ENCODE measurements around the gene THG1L.
"Not testable (repeated sequence)": the region's sequence is repeated elsewhere in the genome, so short reads cannot be mapped to it uniquely, and the experiment has no call there.

The THG1L gene

DNA sequence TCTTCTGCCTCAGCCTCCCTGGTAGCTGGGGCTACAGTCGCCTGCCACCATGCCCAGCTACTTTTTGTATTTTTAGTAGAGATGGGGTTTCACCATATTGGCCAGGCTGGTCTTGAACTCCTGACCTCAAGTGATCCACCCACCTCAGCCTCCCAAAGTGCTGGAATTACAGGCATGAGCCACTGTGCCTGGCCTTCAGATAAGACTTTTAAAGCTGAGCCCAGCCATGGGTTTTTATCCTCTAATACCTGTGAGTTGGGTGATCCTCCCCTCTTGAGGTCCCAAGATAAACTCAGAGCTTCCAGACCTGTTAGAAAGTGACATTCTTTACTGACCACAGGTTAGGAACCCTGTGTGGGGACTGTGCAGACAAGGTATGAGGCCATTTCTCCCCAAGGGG is 3.4 kb upstream of the THG1L start:
- DNase-seq (ENCODE audit: low read depth): not testable (repeated sequence)

DNA sequence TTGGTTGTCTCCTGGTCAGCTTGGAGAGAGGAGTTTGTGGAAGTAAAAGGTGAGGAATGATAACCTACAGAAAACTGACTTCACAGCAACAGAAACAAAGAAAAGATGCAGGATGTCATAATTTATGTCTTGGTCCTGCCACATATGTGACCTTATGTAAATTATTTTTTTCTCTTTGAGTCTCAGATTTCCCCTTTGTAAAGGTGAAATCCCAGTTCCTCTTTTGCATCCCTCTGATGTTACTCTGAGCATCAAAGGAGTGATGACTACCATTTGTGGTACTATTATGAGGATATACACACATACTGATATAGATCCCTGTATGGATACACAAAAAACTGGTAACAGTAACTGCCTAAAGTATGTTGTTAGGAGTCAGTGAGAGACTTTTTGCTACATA is 1.4 kb upstream of the THG1L start:
- no peak for DNase-seq (ENCODE audit: low read depth)

DNA sequence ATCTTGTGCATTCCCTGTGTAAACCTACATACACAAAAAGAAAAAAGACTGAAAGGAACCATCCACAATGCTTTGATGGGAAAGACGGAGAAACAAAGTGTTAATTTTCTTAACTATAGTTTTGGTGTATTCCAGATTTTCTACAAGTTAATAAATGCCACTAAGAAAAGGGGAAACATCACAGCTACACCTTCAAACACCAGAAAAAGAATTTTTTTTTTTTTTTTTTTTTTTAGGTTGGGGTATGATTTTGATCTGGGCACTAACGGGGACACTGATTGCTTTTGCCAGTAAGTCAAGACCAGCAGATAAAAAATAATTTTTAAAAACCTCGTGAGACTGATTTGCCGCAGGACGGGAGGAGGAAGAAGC is 334 bp upstream of the THG1L start:
- DNase-seq (ENCODE audit: low read depth): no peak

DNA sequence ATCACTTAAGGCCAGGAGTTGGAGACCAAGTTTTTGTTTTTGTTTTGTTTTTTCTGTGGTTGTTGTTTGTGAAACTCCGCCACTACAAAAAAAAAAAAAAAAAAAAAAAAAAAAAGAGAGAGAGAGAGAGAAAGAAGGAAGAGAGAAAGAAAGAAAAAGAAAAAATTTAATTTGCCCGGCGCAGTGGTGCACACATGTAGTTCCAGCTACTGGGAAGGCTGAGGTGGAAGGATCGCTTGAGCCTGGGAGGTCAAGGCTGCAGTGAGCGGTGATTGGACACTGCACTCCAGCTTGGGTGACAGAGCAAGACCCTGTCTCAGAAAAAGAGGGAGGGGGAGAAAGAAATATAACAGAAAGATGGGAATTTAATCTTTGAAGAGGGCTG is 902 bp downstream of the THG1L start:
- DNase-seq (ENCODE audit: low read depth): no peak

DNA sequence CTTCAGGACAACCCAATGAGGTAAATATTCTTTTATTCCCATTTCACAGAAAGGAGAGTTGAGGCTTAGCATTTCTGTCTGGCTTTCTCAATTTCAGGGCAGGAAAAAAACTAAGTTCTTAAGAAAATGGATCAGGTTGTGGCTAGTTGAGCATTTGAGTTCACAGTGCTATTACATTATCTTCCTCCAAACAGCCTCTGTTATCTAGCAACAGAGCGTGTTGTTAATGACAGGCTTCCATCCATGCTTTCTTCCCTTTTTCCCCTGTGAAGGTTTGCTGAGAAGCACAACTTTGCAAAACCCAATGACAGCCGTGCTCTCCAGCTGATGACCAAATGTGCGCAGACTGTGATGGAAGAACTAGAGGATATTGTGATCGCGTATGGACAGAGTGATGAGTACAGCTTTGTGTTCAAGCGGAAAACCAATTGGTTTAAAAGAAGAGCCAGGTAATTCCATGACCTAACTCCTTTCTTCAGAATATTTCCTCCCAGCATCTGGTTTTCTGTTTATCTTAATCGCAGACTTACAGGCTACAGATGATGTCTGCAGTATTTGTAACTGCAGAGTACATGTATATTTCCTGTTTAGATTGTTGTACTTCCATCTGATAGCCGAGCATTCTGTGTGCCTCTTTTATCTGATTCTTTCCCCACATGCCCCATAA is 1.5 kb downstream of the THG1L start:
- DNase-seq (ENCODE audit: low read depth): no peak

DNA sequence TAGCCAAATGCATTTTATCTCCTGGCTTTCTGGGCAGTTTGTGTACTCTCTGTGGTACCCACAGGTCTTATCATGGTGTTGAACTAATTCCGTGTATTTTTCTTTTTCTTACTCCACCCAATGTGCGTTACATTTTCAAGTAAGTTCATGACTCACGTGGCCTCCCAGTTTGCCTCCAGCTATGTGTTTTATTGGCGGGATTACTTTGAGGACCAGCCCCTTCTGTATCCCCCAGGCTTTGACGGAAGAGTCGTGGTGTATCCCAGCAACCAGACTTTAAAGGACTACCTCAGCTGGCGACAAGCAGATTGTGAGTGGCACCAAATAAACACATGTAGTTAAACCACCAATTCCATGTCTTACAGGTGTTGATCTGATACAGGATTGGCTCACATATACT is 3.2 kb downstream of the THG1L start:
- DNase-seq (ENCODE audit: low read depth): no peak

DNA sequence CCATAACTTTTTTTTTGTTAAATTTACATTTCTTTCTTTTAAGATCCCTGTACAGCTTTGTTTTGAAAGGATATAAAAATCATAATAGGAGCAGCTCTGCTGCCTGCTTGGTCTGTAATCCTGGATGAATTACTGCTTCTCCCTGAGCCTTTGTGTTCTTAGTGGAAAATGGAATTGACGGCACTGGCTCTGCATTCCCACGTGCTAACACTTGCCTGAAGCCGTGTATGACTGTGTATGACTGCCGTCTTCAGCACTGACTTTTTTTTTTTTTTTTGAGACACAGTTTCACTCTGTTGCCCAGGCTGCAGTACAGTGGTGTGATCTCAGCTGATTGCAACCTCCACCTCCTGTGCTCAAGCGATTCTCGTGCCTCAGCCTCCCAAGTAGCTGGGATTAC is 4.8 kb downstream of the THG1L start:
- DNase-seq (ENCODE audit: low read depth): no peak

DNA sequence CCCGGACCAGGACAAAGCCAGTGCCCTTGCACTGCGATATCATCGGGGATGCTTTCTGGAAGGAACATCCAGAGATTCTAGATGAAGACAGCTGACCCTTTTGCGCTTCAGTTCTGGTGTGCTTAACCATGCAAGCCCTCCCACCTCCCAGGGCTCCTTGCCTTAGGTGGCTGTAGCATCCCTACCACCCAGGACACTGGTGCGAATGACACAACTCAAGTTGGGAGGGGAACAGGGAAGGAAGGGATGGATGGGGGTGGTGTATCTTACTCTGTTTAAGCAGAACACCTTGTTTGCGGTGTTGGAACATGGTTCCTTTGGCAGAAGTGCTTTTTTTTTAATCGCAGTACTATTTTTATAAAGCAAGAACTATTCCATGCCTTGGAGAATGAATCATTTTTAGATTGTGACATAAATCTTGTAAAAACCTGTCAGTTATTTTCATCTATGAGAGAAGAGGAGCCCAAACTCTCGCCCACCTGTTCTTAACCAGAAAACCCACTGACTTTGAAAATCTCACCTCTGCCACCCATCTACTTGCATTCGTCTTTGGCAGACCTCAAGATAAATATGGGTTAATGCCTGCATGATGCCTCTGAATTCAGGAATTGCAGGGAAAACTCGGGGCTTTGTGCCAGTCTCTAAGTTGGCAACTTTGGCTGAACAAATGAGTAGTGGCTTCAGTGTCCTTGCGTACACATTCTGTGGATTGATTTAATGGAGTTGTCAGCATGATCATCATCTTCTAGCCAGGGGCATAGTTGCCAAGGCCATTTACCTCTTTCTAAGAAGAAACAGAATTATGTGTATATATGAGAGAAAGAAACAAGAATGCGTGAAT is 8.4 kb downstream of the THG1L start:
- no peak for DNase-seq (ENCODE audit: low read depth)

DNA sequence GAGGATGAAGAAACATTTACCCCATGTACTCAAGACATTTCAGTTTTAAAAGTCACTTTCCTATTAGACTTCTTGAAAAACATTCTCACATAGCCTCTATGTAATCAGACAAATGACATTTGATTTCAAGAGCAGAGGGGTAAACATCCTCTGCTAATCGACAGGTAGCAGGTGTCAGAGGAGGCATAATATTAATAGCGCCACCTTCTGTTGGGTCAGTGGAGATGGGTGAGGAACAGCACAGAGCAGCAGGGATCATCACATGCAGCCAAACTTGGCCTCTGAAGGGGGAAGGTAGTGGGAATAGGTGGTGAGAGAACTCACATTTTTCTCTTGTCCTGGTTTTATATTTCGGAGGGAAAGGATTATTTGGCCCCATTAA is 9.0 kb downstream of the THG1L start:
- DNase-seq (ENCODE audit: low read depth): no peak

DNA sequence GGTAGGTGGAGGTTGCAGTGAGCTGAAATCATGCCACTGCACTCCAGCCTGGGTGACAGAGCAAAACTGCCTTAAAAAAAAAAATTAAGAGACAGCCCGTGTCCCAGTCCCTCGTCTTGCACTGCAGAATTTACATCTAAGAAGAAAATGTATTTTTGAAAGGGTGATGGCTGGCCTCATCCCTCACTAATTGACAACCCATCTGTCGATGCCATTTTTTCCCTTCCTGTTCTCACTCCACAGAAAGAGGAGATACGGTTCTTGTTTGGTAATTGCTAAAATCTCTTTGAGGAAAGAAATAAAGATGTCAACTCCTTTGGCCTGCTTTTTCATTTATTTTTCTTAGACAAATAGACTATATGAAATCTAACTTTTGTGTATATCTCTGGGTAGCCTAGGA is 9.9 kb downstream of the THG1L start:
- DNase-seq (ENCODE audit: low read depth): no peak

DNA sequence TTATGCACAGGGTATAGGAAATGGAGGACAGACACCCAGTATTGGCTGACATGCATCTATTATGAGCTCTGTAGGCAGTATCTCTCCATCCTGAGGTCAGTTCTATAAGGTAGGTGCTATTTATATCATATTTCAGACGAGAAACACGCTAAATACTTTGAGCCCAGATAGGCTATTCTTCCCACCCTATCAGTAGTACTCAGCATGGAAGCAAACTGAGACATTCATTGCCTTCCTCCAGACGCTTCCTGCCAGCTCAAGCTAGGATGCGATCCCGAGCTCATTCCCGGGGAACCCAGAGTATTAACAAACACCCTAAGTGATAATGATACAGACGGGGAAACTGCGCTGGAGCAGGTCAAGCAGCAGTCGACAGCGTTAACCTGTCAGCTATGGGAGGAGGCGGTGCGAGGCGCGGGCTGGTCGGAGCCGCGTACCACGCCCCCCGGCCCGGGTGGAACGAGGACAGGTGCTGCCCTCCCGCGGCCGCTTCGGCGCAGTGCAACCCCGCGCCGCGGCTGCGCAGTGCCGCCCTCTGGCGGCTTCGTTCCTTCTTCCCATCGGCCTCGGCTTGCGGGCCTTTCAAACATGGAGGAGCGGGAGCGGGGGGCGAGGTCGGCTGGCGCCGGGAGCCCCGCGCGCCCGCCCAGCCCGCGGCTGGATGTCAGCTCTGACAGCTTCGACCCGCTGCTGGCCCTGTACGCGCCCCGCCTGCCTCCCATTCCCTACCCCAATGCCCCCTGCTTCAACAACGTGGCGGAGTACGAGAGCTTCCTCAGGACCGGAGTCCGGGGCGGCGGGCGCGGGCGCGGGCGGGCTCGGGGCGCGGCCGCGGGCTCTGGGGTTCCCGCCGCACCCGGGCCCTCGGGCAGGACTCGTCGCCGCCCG is 12.2 kb downstream of the THG1L start, which contains the start of gene LSM11:
LSM11 (plus strand) TSS at position 550 of the 888 bp plus-strand sequence; CDS start at position 589, 39 bp downstream.
- DNase-seq (ENCODE audit: low read depth): peak; percentile 77

DNA sequence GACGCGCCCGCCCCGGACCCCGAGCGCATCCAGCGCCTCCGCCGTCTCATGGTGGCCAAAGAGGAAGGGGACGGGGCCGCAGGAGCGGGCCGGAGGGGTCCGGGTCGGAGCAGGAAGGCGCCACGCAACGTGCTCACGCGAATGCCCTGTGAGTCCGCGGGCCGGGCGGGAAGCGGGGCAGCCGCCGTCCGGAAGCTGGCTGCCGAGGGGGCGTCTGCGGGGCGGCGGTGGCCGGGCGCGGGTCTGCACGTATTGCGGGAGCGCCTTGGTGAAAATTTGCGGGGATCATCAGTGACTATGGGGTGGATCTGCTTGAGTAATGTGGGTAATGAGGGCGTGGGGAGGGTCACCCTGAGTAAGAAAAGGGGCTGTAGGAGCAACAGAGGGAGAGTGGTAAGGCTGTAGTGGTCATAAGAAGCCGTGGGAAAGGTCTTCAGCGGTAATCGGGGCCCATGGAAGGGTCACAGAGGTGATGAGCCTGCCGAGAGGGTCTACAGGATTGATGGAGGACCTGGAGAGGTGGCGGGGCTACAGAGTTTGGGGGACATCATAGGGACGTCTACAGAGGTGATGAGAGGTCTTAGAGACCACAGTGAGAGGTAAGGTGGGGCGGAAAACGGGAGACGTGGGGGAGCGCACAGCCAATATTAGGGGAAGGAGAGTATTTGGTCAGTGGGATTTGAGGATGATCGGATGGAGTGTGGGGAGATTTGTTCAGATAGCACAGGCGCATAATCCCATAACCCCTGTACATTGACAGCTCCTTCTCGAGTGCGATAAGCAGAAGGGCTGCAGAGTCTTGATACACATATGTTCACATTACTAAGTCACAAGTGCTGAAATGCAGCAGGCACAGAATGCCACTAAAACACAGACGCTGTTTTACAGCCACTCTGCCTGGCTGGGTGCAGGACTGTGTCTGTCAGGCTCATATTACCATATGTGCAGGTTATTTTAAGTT is 13.1 kb downstream of the THG1L start:
- no peak for DNase-seq (ENCODE audit: low read depth)

DNA sequence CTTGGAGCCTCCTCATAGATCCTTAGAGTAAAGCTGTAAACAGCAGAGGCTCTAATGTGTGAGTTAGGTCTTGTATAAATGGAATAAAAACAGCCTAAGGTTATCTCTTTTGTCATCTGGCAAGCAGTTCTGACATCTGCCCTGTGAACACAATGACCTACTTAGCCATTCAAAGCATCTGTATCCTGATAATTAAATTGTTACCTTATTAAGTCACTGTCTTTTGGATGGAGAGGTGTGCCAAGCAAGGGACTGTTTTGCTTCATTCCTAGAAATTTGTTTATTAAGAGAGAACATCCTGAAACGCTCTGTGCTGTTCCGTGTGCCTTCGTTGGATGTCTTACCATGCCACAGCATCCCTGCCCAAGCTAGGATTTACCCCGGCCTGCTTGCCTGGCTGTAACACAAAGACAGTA is 13.8 kb downstream of the THG1L start:
- no peak for DNase-seq (ENCODE audit: low read depth)

DNA sequence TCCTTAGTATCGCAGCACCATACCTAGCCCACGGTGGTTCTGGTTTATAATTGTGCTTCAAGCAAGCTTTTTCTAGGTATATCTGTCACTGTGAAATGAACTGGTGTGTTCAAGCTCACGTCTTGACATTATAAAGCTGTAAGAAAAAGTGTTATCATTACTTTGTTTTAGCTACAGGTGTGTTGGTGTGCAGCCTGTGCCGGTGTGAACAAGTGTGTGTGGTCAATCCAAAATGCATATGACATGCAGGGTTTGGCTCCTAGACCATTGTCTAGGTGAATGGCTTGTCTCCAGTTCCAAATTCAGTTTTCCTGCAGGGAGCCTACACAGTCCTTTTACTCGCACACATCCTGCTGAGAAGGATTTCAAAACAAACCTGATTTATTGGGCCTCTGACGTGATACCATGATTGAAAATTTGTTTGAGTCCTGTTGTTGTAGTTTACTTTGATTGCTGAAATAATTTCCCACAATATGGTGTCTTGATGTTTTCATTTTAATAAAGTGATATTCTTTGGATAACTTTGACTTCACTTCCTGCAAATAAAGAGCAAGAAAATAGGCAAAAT is 16.0 kb downstream of the THG1L start:
- no peak for DNase-seq (ENCODE audit: low read depth)

DNA sequence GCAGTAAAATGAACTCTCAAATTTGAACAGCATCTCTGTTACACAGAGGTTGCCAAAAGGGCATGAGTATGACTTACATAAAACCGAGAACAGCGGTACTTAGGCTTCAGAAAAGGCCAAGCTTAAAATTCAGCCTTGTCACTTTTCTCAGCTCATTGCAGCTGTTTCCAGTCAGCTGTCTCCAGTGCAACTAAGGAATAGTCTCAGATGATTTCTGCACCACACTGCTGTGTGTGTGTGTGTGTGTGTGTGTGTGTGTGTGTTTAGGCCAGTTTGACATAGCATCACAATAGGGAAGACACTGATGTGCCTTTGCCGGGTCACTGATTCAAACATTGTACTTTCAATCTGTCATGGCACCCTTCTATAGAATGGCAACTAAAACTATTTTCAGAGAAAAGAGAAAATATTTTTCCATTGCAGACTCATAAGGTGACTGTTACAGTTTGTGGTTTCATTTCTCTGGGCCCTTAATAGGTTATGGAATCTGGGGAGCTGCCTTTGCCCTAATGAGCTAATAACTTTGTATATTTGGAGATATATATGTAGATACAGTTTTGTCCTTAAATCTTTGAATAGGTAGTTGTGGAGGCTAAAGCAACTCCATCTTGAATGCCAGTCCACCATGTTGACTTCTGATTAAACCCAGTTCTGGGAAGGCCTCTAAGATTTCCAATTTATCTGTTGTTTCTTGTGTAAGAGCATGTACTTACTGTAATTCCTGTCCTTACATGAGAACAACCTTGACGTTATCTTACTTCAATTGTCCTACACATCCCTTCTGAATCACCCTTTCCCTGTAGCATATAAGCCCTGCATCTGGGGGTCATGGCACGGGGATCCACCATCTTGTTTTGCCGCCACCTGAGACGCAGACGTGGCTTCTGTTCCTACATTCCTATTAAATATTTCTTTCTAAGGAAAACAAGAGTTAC is 16.8 kb downstream of the THG1L start:
- peak; percentile 54 for DNase-seq (ENCODE audit: low read depth)

DNA sequence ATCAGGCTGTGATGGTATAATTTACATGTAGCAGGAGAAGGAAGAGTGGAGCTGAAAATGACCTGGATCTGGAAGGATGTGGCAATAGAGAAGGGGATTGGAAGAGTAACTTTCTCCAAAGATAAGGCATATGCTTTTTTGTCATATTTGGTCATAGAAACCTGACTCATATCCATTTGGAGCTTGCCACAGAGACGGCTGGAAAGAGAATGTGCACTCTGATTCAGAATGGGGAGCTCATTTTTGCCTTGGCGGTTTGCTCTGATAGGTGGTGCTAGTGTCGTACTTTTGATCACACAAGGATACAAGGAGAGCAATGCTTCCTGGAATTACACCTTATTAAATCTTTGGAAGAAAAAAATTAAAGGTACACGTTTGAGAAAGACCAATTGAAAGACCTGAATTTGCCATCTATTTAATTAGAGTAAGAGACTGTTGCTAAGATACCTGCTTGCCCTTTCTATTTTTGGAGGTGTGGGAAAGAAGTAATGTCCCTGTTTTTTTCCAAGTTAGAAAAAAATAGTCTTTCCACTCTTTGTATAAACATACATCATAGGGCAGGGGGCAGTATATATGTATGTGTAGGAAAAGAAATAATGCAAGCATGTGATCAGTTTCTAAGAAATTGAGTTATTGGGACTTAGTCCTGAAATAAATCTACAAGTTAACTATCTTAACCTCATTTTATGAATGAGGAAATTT is 17.7 kb downstream of the THG1L start:
- DNase-seq (ENCODE audit: low read depth): peak; percentile 91

DNA sequence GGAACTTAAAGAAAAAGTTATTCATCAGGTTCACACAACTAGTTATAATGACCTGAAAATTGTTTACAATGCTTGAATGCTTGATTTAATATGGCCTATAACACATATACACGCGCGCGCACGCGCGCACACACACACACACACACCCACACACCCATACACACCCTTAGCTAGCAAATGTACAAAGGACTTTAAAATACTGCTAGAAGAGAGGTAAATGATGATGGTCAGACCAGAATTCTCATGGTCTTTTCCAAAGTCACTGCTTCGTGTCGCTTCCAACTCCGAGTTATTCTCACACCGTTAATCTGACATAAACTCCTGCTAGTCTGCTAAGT is 18.2 kb downstream of the THG1L start:
- DNase-seq (ENCODE audit: low read depth): no peak

DNA sequence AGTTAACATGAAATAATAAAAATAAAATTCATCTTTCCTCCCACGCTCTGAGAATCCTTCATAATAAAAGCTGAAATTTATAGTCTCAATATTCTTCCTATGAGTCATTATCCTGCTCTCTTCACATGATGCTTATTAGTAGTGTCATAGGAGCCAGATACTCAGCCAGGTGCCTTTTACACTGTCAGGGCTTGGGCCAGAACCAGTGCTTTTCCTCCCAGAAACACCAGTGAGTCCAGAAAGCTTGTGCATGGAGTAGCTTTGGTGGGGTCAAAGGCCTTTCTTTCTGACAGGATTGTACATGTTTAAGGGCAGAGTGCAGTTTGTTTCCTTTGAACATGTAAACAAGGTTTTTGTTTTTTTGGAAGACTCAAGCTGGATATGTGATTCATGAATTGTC is 19.1 kb downstream of the THG1L start:
- peak; percentile 74 for DNase-seq (ENCODE audit: low read depth)

DNA sequence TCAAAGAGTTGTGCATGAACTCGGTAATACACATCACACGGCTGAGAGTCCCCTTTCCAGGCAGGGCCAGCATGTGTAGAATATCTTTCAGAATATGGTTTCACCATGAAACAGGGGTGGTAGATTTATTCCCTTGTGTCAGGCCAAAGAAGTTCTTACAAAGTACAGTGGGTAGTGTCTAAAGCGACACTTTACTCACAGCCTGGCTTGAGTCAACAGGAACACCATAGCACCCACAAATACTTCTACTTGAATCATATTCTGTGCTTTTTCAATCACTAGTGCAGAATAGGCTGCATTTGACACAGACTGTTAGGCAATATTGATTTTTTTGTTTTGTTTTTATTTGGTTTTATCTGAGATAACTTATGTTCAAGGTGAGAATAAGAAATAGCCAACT is 24.9 kb downstream of the THG1L start:
- DNase-seq (ENCODE audit: low read depth): no peak

DNA sequence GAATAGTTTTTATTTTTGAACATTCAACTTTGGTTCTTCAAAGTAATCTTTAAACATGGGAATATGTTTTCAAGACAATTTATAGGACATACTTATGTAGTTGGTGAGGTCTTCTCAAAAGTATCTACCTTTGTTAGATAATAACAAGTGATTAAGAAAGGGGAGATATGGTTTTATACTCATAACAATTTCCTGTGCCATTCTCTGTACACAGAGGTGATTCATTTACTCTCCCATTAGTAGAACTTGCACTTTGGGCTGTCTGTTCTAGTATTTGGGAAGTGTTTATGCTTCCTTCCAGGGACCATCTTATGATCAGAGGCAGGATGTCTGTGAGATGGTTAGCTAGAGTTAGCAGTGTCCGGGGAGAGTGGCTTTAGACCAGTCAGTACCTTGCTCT is 27.5 kb downstream of the THG1L start:
- no peak for DNase-seq (ENCODE audit: low read depth)
